GM19240 (cell line): ENCODE measurements around the gene UCK2.
"Not testable (repeated sequence)": the region's sequence is repeated elsewhere in the genome, so short reads cannot be mapped to it uniquely, and the experiment has no call there.

ENCODE experiments used
- DNase-seq: peaks from one replicate; pipeline ENCODE4 v3.0.0; 2011; ENCODE audit warnings: low spot score; ENCODE audit not compliant: insufficient read length

UCK2 gene

DNA sequence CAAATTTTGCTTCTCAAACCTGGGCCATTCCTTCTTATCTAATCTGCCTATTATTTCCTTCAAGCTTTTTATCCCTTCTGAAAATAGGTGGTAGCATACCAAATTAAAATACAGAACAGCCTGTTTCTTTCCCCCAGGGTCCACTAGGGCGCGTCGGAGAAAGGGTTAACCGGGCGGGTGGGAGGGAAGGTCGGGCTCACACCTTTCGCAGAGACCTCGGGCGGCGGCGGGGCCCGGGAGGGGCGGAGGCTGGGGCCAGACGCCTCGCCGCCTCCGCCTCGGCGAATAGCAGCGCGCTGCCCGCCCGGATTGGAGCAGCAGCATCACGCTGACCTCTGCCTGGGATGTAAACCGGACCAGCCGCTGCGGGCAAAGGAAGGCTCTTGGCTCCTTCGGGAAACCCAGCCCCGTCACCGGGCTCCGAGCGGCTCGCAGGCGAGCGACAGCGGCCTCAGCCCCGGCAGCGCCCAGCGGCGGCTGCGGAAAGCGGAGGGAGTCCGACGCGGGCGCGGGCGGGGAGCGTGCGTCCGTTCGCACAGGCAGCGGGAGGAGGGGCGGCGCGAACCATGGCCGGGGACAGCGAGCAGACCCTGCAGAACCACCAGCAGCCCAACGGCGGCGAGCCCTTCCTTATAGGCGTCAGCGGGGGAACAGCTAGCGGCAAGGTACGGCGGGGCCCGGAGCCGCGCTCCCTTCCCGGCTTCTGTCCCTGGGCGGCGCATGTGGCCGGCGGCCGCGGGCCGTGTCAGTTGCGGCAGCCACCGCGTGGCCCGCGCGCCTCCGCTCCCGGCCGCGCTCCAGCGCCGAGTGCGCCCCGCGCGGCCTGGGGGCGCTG is at the start of gene UCK2:
Gene UCK2 (plus strand): TSS at position 347 of the 835 bp plus-strand sequence. CDS start 220 bp downstream, at position 567.
- peak; percentile 68 for DNase-seq

DNA sequence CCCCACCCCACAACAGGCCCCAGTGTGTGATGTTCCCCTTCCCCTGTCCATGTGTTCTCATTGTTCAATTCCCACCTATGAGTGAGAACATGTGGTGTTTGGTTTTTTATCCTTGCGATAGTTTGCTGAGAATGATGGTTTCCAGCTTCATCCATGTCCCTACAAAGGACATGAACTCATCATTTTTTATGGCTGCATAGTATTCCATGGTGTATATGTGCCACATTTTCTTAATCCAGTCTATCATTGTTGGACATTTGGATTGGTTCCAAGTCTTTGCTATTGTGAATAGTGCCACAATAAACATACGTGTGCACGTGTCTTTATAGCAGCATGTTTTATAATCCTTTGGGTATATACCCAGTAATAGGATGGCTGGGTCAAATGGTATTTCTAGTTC is 49.2 kb upstream of the UCK2 start:
- not testable (repeated sequence) for DNase-seq

- DNase-seq, result not testable (repeated sequence)
Measured at GRCh38 chr1:165783519-165783918, 43.9 kb upstream of the UCK2 start.

- DNase-seq, result no peak
Measured at GRCh38 chr1:165787741-165788140, 39.7 kb upstream of the UCK2 start.

DNA sequence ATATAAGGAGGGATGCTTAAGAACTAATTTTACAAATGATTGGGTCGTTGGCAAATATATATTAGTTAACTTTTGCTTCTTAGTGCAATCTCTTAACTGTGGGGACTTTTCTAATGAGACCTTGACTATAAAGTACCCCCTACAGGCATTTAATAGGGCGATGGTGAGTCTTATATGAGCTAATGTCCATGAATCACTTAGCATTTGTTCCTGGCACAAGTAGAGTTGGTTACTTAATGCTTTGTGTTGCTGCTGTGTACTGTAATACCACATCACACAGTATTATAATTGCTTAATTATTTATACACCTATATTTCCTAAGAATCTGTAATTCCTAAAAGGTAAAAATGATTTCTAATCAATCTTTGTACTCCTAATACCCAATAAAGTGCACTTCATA is 33.5 kb upstream of the UCK2 start:
- no peak for DNase-seq

GRCh38 chr1:165795894-165796293 is 31.5 kb upstream of the UCK2 start:
- DNase-seq, result no peak

DNA sequence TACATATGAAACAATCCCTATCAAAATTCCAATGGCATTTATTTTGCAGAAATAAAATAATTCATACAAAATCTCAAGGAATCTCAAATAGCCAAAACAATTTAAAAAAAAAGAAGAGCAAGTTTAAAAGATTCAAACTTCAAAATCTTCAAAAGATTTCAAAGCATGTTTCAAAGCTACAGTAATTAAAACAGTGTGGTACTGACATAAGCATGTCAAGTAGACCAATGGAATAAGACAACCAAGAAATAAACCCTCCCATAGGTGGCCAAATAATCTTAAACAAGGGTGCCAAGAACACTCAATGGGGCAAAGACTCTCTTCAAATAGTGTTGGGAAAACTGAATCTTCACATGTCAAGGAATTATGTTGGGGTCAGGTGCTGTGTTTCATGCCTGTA is 28.0 kb upstream of the UCK2 start:
- no peak for DNase-seq

GRCh38 chr1:165804513-165804912 is 22.9 kb upstream of the UCK2 start:
- not testable (repeated sequence) for DNase-seq

DNA sequence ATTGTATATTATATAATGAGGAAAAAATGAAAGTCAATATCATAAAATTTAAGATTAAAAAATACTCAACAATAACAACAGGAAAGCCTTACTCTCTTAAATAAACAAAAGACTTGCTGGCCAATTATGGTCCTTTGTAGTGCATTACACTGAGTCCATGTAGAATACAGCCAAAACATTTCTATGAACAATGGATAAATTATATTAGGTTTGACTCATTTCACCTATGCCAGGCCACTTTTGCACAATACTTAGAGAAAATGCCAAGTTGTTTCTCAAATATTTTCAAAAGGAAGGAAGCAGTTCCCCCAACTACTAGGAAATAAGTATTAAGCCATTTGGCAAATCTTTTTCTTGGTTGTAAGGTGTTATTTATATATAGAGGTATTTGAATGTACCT is 19.8 kb upstream of the UCK2 start:
- DNase-seq, result no peak

DNA sequence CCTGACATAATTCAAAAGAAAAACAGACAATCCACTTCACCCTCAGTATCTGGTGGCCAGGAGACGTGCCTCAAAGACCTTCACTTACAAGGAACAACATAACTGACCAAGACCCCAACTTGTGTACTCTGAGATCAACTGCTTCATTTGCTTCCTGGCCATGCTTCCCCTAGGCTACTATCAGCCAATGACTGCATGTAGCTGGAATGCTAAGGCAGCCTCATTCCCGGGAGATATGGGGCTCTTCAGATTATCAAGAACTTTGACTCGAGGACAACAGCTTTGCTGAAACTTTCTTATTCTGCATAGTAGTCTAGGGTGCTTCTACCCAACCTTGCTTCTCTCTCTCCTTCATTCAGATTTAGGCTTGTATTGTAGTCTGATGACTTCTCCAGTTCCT is 11.7 kb upstream of the UCK2 start:
- DNase-seq, result no peak

- DNase-seq, result no peak
Measured at GRCh38 chr1:165816157-165816556, 11.3 kb upstream of the UCK2 start.

DNA sequence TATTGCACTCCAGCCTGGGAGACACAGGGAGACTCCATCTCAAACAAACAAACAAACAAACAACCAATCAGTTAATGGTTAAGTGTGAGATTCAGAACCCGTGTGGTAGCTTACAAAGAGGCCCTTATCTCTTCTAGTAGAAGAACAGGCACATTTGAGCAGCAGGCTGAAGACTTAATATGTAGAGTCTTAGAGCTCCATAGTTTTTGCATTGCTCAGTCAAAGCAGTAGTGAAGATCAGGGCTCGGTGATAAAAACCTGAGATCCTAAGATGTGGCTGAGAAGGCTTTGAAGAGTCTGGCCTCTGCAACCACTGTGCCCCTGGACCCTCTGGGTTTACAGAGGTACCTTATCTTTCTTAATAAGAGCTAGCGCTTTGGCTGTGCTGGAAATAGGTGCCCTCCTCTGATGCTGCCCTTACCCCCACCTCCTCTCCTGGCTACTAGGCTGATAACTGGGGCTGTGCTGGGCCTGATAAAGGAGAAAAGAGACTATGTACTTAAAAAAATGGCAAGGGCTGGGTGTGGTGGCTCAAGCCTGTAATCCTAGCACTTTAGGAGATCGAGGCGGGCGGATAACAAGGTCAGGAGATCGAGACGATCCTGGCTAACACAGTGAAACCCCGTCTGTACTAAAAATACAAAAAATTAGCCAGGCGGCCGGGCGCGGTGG is 10.5 kb upstream of the UCK2 start:
- no peak for DNase-seq

DNA sequence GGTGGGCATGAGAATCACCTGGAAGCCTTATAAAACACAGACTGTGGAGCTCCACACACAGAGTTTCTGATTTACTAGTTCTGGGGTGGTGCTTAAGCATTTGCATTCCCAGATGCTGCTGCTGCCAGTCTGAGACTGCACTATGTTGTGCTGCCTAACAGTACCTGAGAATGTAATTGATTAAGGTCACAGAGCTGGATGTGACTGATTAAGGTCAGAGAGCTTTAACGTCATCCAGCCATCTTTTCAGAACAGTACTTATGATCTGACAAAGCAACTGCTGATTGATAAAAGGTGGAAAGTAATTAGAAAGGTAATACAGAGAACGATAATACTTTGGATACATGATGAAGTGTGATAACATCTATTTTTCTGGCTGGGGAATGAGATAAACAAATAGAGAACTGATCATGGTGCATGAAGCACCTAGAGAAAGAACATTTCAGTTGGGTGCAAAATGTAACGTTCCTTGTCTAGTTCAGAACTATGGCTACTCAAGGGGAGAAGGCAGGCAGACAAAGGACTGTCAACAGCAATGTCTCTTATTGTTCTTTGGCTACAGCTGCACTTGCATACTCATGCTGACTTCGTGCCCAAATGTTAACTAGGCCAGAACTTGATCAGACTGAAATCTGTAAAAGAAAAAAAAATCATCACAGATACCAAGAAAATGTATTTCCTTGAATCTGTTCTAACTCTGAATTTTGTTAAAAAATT is 3.7 kb upstream of the UCK2 start:
- DNase-seq, result no peak

DNA sequence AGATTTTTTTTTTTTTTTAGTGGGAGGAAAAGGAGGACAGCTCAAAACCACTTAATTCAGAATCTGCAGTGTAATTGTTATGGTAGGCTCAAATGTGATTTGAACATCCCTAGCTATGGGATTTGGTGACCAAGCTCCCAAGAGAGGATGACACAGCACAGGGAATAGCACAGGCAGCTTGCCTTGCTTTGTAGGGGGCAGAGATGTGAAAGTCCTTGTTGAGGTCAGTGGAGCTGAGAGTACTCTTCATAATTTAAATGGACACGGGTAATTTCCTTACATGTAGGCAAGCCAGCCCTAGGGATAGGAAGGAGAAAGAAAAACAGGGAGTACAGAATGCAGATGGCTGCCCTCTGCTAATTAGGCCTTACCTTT is 3.2 kb upstream of the UCK2 start:
- no peak for DNase-seq

- DNase-seq, result no peak
Measured at GRCh38 chr1:165826565-165827267, 698 bp upstream of the UCK2 start.

DNA sequence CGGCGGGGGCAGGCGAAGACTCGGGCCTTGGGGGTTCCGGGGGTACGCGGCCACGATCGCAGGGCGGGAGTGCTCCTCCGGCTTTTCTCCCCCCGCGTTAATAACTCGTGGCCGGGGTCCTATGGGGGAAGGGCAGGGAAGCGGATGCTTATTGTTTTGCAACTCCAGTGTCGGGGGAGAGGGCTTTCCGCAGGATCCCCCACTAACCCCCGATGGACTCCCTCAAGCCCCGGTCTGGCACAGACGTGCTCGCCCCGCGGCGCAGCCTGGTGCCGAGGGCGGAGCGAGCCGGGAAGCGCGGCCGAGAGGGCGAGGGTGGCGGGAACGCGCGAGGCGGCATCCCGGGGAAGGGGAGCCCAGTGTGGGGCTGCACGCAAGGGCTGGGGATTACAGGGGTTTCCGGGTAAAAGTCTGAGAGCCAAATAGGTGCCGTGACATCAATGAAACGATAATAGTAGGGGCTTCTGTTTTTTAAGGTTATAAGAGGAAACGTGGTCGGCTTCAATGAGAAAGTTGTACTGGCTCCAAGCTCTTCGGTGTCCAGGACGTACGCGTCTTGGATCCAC is 772 bp downstream of the UCK2 start:
- peak; percentile 25 for DNase-seq

- no peak for DNase-seq
Measured at GRCh38 chr1:165828669-165829329, 1.4 kb downstream of the UCK2 start.

GRCh38 chr1:165829888-165830287 is 2.5 kb downstream of the UCK2 start:
- no peak for DNase-seq

- no peak for DNase-seq
Measured at GRCh38 chr1:165831146-165831545, 3.7 kb downstream of the UCK2 start.

DNA sequence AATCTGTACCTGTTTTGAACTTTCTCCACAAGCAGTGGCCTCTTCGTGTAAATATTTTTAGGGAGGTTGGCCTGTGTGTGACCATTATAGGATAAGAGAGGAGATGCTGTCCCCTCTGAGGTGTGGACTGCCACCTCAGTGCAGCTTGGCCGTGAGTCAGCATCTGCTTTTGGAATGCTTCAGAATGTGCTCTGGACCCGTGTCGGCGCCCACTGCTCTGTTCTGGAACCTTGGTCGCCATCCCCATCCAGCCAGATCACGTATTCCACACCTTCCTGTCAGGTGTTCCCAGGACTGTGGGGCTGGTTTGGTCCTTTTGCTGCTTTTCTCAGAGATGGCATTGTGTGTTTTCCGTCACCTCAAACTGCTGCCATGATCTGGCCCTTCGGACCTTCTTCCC is 5.5 kb downstream of the UCK2 start:
- no peak for DNase-seq

- no peak for DNase-seq
Measured at GRCh38 chr1:165833358-165833757, 5.9 kb downstream of the UCK2 start.
